ENCODE results near the gene SLC22A17. TPM values are rescaled to one million over a fixed set of nuclear protein-coding genes. Genes with fewer than 3 reads are reported as not detected.
A peak's percentile ranks its signal among the peaks of the same experiment; 100 is the strongest.

SLC22A17 gene
- total and polyA plus RNA-seq, 2 of the 13 experiments (the other 11 are each of a cell fraction or from before 2014, with no cell fraction given) = 0.95 to 1.1 TPM

- TF ChIP-seq ZNF691 (CRISPR knock-in tag; IDR thresholded peaks at IDR 0.05; ENCODE audit: borderline replicate concordance, low read depth) (peak; percentile 95), ZNF577 (CRISPR knock-in tag; IDR thresholded peaks at IDR 0.05; ENCODE audit: borderline replicate concordance, low read depth) (no peak; the same call in 1 of the 2 replicates), GLI4 (CRISPR knock-in tag; IDR thresholded peaks at IDR 0.05; ENCODE audit: borderline replicate concordance) (peak; percentile 99), ZBTB14 (CRISPR knock-in tag; IDR thresholded peaks at IDR 0.05) (peak; percentile 70), ZMAT5 (CRISPR knock-in tag; IDR thresholded peaks at IDR 0.05; ENCODE audit: borderline replicate concordance, low read depth) (no peak), GMEB2 (CRISPR knock-in tag; IDR thresholded peaks at IDR 0.05; ENCODE audit: low read depth) (peak; percentile 26), ZNF142 (CRISPR knock-in tag; IDR thresholded peaks at IDR 0.05) (peak; percentile 99), ZNF589 (CRISPR knock-in tag; conservative IDR thresholded peaks at IDR 0.05) (peak; percentile 98), ATF1 (CRISPR knock-in tag; IDR thresholded peaks at IDR 0.05) (no peak), ZNF709 (CRISPR knock-in tag; IDR thresholded peaks at IDR 0.05) (peak; percentile 17; the same call in 1 of the 2 replicates), PATZ1 (CRISPR knock-in tag; IDR thresholded peaks at IDR 0.05) (peak; percentile 66; the same call in 1 of the 2 replicates), SRF (IDR thresholded peaks at IDR 0.05; ENCODE audit: low read depth, low read length) (peak; percentile 52), ZNF580 (CRISPR knock-in tag; IDR thresholded peaks at IDR 0.05; ENCODE audit: borderline replicate concordance, low read depth) (peak; percentile 90), RNF2 (conservative IDR thresholded peaks at IDR 0.05; ENCODE audit: low read depth) (peak; percentile 75)
Observed at GRCh38 chr14:23320584-23321571, 31.8 kb downstream of the SLC22A17 start, which contains the start of gene PABPN1 (continued).
